ENCODE measurements around the gene SPRY4.
"Not testable (repeated sequence)": the region's sequence is repeated elsewhere in the genome, so short reads cannot be mapped to it uniquely, and the experiment has no call there.

Gene SPRY4

GRCh38 chr5:142292808-142293207 is 32.0 kb downstream of the SPRY4 start:
- DNase-seq (ENCODE audit: low spot score) = no peak

DNA sequence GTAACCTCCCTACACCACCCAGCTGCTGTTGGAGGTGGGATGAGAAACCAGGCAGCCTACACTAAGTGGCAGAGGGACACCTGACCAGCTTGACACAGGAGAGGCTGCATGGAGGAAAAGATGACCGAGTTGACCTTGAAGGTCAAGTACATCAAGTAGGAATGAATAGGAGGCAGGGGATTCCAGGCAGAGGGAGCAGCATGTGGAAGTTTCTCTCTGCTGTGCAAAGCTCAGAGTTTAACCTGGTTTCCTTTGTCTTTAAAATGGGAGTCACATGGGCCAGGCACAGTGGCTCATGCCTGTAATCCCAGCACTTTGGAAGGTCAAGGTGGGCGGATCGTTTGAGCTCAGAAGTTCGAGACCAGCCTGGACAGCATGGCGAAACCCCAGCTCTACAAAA is 32.6 kb downstream of the SPRY4 start:
- DNase-seq (ENCODE audit: low spot score) = no peak

- DNase-seq (ENCODE audit: low spot score) = no peak
Observed at GRCh38 chr5:142290577-142291299, 34.1 kb downstream of the SPRY4 start.

GRCh38 chr5:142289708-142290576 is 34.9 kb downstream of the SPRY4 start:
- no peak for DNase-seq (ENCODE audit: low spot score)

- DNase-seq (ENCODE audit: low spot score) = no peak
Observed at GRCh38 chr5:142287973-142288313, 36.9 kb downstream of the SPRY4 start.

DNA sequence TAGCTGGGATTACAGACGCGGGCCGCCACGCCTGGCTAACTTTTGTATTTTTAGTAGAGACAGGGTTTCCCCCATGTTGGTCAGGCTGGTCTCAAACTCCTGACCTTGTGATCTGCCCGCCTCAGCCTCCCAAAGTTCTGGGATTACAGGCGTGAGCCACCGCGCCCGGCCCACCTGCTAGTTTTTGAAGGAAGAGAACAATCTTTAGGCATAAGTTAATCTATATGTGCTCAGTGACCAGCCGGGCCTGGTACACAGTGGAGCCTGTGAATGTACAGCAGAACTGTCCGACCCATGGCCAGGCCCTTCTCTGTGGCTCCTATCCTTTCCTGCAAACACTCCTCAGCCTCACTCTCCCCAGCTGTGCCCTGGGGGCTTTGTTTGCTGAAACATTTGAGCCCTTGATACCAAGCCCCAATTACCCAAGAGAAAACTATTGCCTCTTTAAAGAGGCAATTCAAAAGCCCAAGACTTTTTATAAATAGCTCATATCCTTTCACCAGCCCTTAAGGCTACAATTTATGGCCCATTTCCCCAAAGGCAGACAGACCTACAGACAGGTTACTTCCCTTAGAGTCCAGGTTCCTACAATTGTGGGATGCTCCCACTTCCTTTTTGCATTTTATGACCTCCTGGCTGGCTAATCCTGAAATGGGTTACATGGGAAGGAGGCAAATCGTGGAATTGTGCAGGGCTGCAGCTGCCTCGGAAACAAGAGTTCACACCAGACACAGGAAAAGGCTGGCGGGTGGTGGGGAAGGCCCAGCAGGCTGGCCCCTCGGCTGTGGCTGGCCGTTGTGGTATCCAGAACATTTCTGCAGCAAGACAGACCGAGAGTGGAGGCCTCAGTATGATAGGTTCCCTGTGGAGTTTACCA is 37.5 kb downstream of the SPRY4 start:
- DNase-seq (ENCODE audit: low spot score) = no peak

DNA sequence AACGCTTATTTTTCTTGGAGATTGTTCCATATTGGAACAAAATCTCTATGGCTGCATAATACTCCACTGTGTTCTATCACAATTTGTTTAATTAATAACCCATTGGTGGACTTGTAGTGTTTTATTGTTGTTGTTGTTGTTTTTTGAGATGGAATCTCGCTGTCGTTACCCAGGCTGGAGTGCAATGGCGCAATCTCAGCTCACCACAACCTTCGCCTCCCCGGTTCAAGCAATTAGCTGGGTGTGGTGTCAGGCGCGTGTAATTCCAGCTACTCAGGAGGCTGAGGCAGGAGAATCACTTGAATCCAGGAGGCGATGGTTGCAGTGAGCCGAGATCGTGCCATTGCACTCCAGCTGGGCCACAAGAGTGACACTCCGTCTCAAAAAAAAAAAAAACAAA is 38.7 kb downstream of the SPRY4 start:
- no peak for DNase-seq (ENCODE audit: low spot score)

GRCh38 chr5:142283304-142283703 is 41.5 kb downstream of the SPRY4 start:
- DNase-seq (ENCODE audit: low spot score) = no peak

GRCh38 chr5:142281966-142282365 is 42.9 kb downstream of the SPRY4 start:
- DNase-seq (ENCODE audit: low spot score) = no peak

GRCh38 chr5:142281008-142281367 is 43.8 kb downstream of the SPRY4 start:
- DNase-seq (ENCODE audit: low spot score) = no peak

- no peak for DNase-seq (ENCODE audit: low spot score)
Observed at GRCh38 chr5:142280066-142281007, 44.5 kb downstream of the SPRY4 start.

DNA sequence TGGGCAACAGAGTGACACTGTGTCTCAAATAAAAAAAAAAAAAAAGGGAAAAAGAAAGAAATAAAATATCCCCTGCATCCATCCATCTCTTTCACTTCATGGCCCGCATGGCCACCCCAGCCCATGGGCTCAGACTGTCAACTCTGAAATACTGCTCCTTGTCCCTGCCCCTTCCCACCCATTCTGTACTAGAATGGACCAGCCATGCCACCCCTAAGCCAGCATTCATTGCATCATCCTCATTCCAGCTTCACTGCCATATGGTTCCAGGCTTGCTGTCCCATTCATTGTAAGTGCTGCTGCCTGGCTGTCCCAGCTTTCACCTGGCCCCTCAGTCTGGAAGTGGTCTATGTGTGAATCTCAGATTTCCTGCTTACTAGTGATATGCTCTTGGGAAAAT is 46.2 kb downstream of the SPRY4 start:
- no peak for DNase-seq (ENCODE audit: low spot score)

DNA sequence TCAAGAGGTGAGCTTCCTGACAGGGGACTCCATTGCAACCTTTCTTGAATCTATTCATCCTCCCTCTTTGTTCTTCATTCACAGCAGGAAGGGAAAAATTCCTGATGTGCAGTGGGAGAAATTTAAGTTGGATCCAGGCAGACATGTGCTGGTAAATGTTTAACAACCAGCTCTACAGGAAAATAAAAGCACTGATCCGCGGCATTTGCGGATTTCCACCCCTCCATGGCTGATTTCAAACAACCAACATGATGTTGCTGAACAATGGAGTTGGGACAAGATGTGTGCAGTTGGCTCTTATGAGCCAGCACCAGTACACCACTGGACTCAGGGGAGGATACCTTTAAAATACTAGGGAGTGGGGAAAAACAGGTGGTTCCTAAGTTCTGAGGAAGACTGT is 47.0 kb downstream of the SPRY4 start:
- no peak for DNase-seq (ENCODE audit: low spot score)

DNA sequence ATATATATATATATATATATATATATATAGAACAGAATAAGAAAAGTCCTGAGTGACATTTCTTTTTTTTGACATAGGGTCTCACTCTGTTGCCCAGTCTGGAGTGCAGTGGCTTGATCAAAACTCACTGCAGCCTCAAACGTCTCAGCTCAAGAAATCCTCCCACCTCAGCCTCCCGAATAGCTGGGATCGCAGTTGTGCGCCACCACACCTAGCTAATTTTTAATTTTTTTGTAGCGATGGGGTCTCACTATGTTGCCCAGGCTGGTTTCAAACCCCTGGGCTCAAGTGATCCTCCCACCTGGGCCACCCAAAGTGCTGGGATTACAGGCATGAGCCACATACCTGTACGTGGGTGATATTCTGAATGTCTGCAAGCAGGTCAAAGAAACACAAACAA is 48.3 kb downstream of the SPRY4 start:
- DNase-seq (ENCODE audit: low spot score) = no peak

GRCh38 chr5:142275496-142275895 is 49.3 kb downstream of the SPRY4 start:
- DNase-seq (ENCODE audit: low spot score) = no peak

GRCh38 chr5:142272596-142272995 is 52.2 kb downstream of the SPRY4 start:
- not testable (repeated sequence) for DNase-seq (ENCODE audit: low spot score)

GRCh38 chr5:142264084-142264483 is 60.7 kb downstream of the SPRY4 start:
- DNase-seq (ENCODE audit: low spot score) = not testable (repeated sequence)

DNA sequence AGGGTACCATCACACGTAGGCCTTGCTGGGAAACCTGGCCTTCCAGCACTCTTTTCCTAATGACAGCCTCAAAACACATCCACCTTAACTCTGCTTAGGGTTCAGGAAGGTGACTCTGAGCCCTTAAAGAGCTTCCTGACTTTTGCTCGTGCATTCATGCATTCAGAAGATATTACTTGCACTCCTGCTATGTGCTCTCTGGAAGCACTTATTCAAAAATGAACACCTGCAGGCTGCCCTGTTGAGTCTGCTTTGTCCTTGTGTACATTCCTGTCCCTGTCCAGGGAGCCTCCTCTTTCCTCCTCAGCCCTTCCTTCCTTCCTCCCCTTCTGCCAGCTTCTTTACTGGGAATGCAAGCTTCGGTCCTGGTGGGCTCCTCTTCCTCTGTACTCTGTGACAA is 61.5 kb downstream of the SPRY4 start:
- no peak for DNase-seq (ENCODE audit: low spot score)

DNA sequence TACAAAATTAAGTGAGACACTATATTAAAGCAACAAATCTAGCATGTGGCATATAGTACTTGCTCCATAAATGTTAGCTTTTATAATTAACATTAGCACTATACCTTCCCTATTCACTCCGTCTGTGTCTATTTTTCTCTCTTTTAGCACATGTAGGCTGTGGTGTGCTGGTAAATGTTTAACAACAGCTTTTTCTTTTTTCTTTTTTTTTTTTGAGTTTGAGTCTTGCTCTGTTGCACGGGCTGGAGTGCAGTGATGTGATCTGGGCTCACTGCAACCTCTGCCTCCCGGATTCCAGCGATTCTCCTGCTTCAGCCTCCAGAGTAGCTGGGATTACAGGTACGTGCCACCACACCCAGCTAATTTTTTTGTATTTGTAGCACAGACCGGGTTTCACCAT is 62.1 kb downstream of the SPRY4 start:
- no peak for DNase-seq (ENCODE audit: low spot score)
